CD8-positive, alpha-beta memory T cell (primary cell): ENCODE results near the gene PPP1R2C. TPM values are rescaled to one million over a fixed set of nuclear protein-coding genes. Genes with fewer than 3 reads are reported as not detected.

Source experiments
- CTCF ChIA-PET: fragments of 350-600 bp; sonication (Branson Sonifier 250); formaldehyde crosslinking; loops from one replicate; lab custom pipeline; 2021; ENCODE audit warnings: antibody characterized with exemption; lab: Charles Lee
- POLR2A ChIA-PET: fragments of 350-600 bp; sonication (Branson Sonifier 250); formaldehyde crosslinking; loops from one replicate; lab custom pipeline; 2021; ENCODE audit warnings: antibody characterized with exemption; lab: Charles Lee
- DNase-seq, 5 donors: peaks; one replicate each; pipeline versions ENCODE4 v3.0.0 to v3.0.0-alpha.2; 2020 to 2022; ENCODE audit warnings: mixed read lengths in 1 of 5
- H3K27ac ChIP-seq: one replicate; pipeline ENCODE4 v1.7.0; 2013; ENCODE audit warnings: low read depth, mild to moderate bottlenecking, low read length, moderate library complexity
- H3K27me3 ChIP-seq: 2 replicates; pipeline ENCODE4 v1.7.0; 2013; ENCODE audit warnings: low read length, mild to moderate bottlenecking; ENCODE audit not compliant: insufficient read depth, poor library complexity, severe bottlenecking
- H3K36me3 ChIP-seq: 2 replicates; pipeline ENCODE4 v1.7.0; 2013; ENCODE audit warnings: mild to moderate bottlenecking, low read length, moderate library complexity; ENCODE audit not compliant: insufficient read depth
- H3K4me1 ChIP-seq: 2 replicates; pipeline ENCODE4 v1.7.0; 2013; ENCODE audit warnings: mild to moderate bottlenecking, low read length, moderate library complexity; ENCODE audit not compliant: insufficient read depth
- H3K4me3 ChIP-seq: 2 replicates; pipeline ENCODE4 v1.7.0; 2013; ENCODE audit warnings: mild to moderate bottlenecking, low read length
- H3K9me3 ChIP-seq: 2 replicates; pipeline ENCODE4 v1.7.0; 2013; ENCODE audit warnings: mild to moderate bottlenecking, low read length
- H3K27ac Mint-ChIP-seq, 8 donors: one replicate each; pipeline ENCODE4 v1.8.0; 2020 to 2021; ENCODE audit warnings: mixed read lengths in 8 of 8, mild to moderate bottlenecking in 6 of 8, inconsistent platforms in 3 of 8, moderate library complexity in 3 of 8
- H3K27me3 Mint-ChIP-seq, 2 donors: one replicate each; pipeline ENCODE4 v1.8.0; 2020 to 2021; ENCODE audit warnings: mixed read lengths in 2 of 2, mild to moderate bottlenecking in 1 of 2, moderate library complexity in 1 of 2
- H3K36me3 Mint-ChIP-seq, 3 donors: one replicate each; pipeline ENCODE4 v1.8.0; 2020 to 2021; ENCODE audit warnings: mixed read lengths in 3 of 3, inconsistent platforms in 1 of 3, mild to moderate bottlenecking in 1 of 3
- H3K4me1 Mint-ChIP-seq, 3 donors: one replicate each; pipeline ENCODE4 v1.8.0; 2020 to 2021; ENCODE audit warnings: mixed read lengths in 3 of 3, inconsistent platforms in 1 of 3, mild to moderate bottlenecking in 1 of 3
- H3K4me3 Mint-ChIP-seq, 7 donors: one replicate each; pipeline ENCODE4 v1.8.0; 2020 to 2021; ENCODE audit warnings: mixed read lengths in 7 of 7, mild to moderate bottlenecking in 6 of 7, moderate library complexity in 4 of 7, inconsistent platforms in 2 of 7
- H3K9me3 Mint-ChIP-seq, 5 donors: one replicate each; pipeline ENCODE4 v1.8.0; 2020 to 2022; ENCODE audit warnings: mixed read lengths in 5 of 5, mild to moderate bottlenecking in 3 of 5, moderate library complexity in 2 of 5, inconsistent platforms in 1 of 5
- polyA plus RNA-seq: library from polyadenylated mRNA; unstranded; fragments of 300-500 nt; fragmentation: Illumina TruSeq; gene quantifications from one replicate; pipeline ENCODE4 v1.2.3, GENCODE V29; 2021
- total RNA-seq, 2 experiments: library from RNA; stranded (reverse); gene quantifications; one replicate each; pipeline ENCODE4 v1.2.3, GENCODE V29; 2021

Gene PPP1R2C
- total RNA-seq (not detected), polyA plus RNA-seq (4.4 TPM)

- Histone ChIP-seq H3K27me3 (no peaks in the 10 kb centered on the region), H3K36me3 (no peaks in the 10 kb centered on the region), H3K4me3 (no peak within 1 kb of the TSS), H3K9me3 (no peaks in the 10 kb centered on the region), H3K27ac (no peak within 1 kb of the TSS), H3K4me1 (no peaks in the 10 kb centered on the region)
- H3K36me3 Mint-ChIP-seq = peaks cover 0 to 16% (median 0%) of the 10 kb centered on the region in 3 donors
- ChIA-PET POLR2A (no interaction called here), CTCF (no interaction called here)
- peak within 1 kb of the TSS in 6 of 8 donors; percentile 39 to 90 (median 64) for H3K27ac Mint-ChIP-seq
- peak within 1 kb of the TSS in 4 of 7 donors; percentile 25 to 65 (median 52) for H3K4me3 Mint-ChIP-seq
- peaks cover 0 to 4% of the 10 kb centered on the region in 2 donors for H3K27me3 Mint-ChIP-seq
- H3K4me1 Mint-ChIP-seq = peaks cover 6 to 7% (median 7%) of the 10 kb centered on the region in 3 donors
- DNase-seq = peak in 2 of 5 donors; percentile 48 to 75
- peaks cover 0 to 3% (median 0%) of the 10 kb centered on the region in 5 donors for H3K9me3 Mint-ChIP-seq
Measured at GRCh38 chrX:42778096-42778495, at the start of gene PPP1R2C. TSS of gene PPP1R2C (minus strand) at chrX:42778163. CDS start at chrX:42778079, 84 bp downstream.

- H3K4me1 ChIP-seq = no peaks in the 10 kb centered on the region
Measured at GRCh38 chrX:42825201-42825600, 47.2 kb upstream of the PPP1R2C start.

GRCh38 chrX:42824541-42824940 lies 46.6 kb upstream of the PPP1R2C start:
- Histone ChIP-seq H3K27ac (no peak overlapping the region), H3K4me3 (no peak overlapping the region), H3K9me3 (no peaks in the 10 kb centered on the region), H3K36me3 (no peaks in the 10 kb centered on the region), H3K4me1 (no peaks in the 10 kb centered on the region), H3K27me3 (no peaks in the 10 kb centered on the region)
- DNase-seq = no peak
- ChIA-PET POLR2A (no interaction called here), CTCF (no interaction called here)
- Mint-ChIP-seq H3K9me3 (peaks cover 0 to 2% (median 0%) of the 10 kb centered on the region in 5 donors), H3K4me3 (no peak overlapping the region), H3K27me3 (peaks cover 0 to 1% of the 10 kb centered on the region in 2 donors), H3K36me3 (peaks cover 0 to 6% (median 3%) of the 10 kb centered on the region in 3 donors), H3K4me1 (peaks cover 0 to 3% (median 0%) of the 10 kb centered on the region in 3 donors), H3K27ac (no peak overlapping the region)

More at GRCh38 chrX:42825201-42825600, 47.2 kb upstream of the PPP1R2C start:
- Histone ChIP-seq H3K27me3 (no peaks in the 10 kb centered on the region), H3K27ac (no peak overlapping the region), H3K4me3 (no peak overlapping the region), H3K9me3 (no peaks in the 10 kb centered on the region), H3K36me3 (no peaks in the 10 kb centered on the region)
- Mint-ChIP-seq H3K36me3 (peaks cover 0 to 10% (median 2%) of the 10 kb centered on the region in 3 donors), H3K9me3 (peaks cover 0 to 2% (median 0%) of the 10 kb centered on the region in 5 donors), H3K4me1 (peaks cover 0 to 3% (median 0%) of the 10 kb centered on the region in 3 donors), H3K27me3 (peaks cover 0 to 1% of the 10 kb centered on the region in 2 donors), H3K27ac (no peak overlapping the region), H3K4me3 (no peak overlapping the region)
- DNase-seq = no peak
- CTCF ChIA-PET = no interaction called here
- POLR2A ChIA-PET = no interaction called here

- Mint-ChIP-seq H3K4me3 (no peak overlapping the region), H3K4me1 (peaks cover 0 to 3% (median 0%) of the 10 kb centered on the region in 3 donors), H3K27me3 (peaks cover 0 to 1% of the 10 kb centered on the region in 2 donors), H3K27ac (no peak overlapping the region), H3K9me3 (peaks cover 0 to 6% (median 5%) of the 10 kb centered on the region in 5 donors), H3K36me3 (peaks cover 0 to 3% (median 0%) of the 10 kb centered on the region in 3 donors)
- Histone ChIP-seq H3K4me1 (no peaks in the 10 kb centered on the region), H3K27ac (no peak overlapping the region), H3K27me3 (no peaks in the 10 kb centered on the region), H3K9me3 (no peaks in the 10 kb centered on the region), H3K4me3 (no peak overlapping the region), H3K36me3 (no peaks in the 10 kb centered on the region)
- POLR2A ChIA-PET = no interaction called here
- DNase-seq = no peak
- CTCF ChIA-PET = no interaction called here
Measured at GRCh38 chrX:42823443-42823842, 45.5 kb upstream of the PPP1R2C start.

GRCh38 chrX:42821803-42822443 lies 44.0 kb upstream of the PPP1R2C start:
- Mint-ChIP-seq H3K27me3 (peaks cover 0 to 1% of the 10 kb centered on the region in 2 donors), H3K36me3 (peaks cover 0 to 2% (median 0%) of the 10 kb centered on the region in 3 donors), H3K27ac (no peak overlapping the region), H3K4me1 (peaks cover 0 to 3% (median 0%) of the 10 kb centered on the region in 3 donors), H3K4me3 (no peak overlapping the region), H3K9me3 (peaks cover 0 to 6% (median 5%) of the 10 kb centered on the region in 5 donors)
- Histone ChIP-seq H3K4me1 (no peaks in the 10 kb centered on the region), H3K4me3 (no peak overlapping the region), H3K27me3 (no peaks in the 10 kb centered on the region), H3K27ac (no peak overlapping the region), H3K9me3 (no peaks in the 10 kb centered on the region), H3K36me3 (no peaks in the 10 kb centered on the region)
- POLR2A ChIA-PET = no interaction called here
- CTCF ChIA-PET = no interaction called here
- no peak for DNase-seq

GRCh38 chrX:42818151-42818921 lies 40.4 kb upstream of the PPP1R2C start:
- POLR2A ChIA-PET = no interaction called here
- CTCF ChIA-PET = no interaction called here
- no peak for DNase-seq
- Histone ChIP-seq H3K36me3 (no peaks in the 10 kb centered on the region), H3K9me3 (no peaks in the 10 kb centered on the region), H3K27ac (no peak overlapping the region), H3K27me3 (no peaks in the 10 kb centered on the region), H3K4me3 (no peak overlapping the region), H3K4me1 (no peaks in the 10 kb centered on the region)
- Mint-ChIP-seq H3K9me3 (peaks cover 9 to 25% (median 19%) of the 10 kb centered on the region in 5 donors), H3K4me1 (peaks cover 0 to 3% (median 0%) of the 10 kb centered on the region in 3 donors), H3K4me3 (no peak overlapping the region), H3K27ac (no peak overlapping the region), H3K27me3 (peaks cover 0 to 1% of the 10 kb centered on the region in 2 donors), H3K36me3 (peaks cover 3 to 21% (median 6%) of the 10 kb centered on the region in 3 donors)

- CTCF ChIA-PET = no interaction called here
- H3K4me3 Mint-ChIP-seq = no peak overlapping the region
- Histone ChIP-seq H3K27ac (no peak overlapping the region), H3K4me1 (no peaks in the 10 kb centered on the region), H3K4me3 (no peak overlapping the region), H3K36me3 (no peaks in the 10 kb centered on the region), H3K27me3 (no peaks in the 10 kb centered on the region), H3K9me3 (no peaks in the 10 kb centered on the region)
- H3K36me3 Mint-ChIP-seq = peaks cover 1 to 25% (median 2%) of the 10 kb centered on the region in 3 donors
- DNase-seq = no peak
- POLR2A ChIA-PET = no interaction called here
- H3K9me3 Mint-ChIP-seq = peaks cover 4 to 12% (median 6%) of the 10 kb centered on the region in 5 donors
- peaks cover 0 to under 1% (median 0%) of the 10 kb centered on the region in 3 donors for H3K4me1 Mint-ChIP-seq
- no peak overlapping the region for H3K27ac Mint-ChIP-seq
- no peaks in the 10 kb centered on the region for H3K27me3 Mint-ChIP-seq
Measured at GRCh38 chrX:42809569-42809968, 31.6 kb upstream of the PPP1R2C start.

- H3K36me3 ChIP-seq = no peaks in the 10 kb centered on the region
- ChIA-PET POLR2A (no interaction called here), CTCF (no interaction called here)
- H3K4me1 ChIP-seq = no peaks in the 10 kb centered on the region
- no peak overlapping the region for H3K27ac ChIP-seq
- H3K27ac Mint-ChIP-seq = no peak overlapping the region
- no peak overlapping the region for H3K4me3 ChIP-seq
- no peak overlapping the region for H3K4me3 Mint-ChIP-seq
- H3K27me3 ChIP-seq = no peaks in the 10 kb centered on the region
- peaks cover 0 to 9% (median 0%) of the 10 kb centered on the region in 3 donors for H3K36me3 Mint-ChIP-seq
- peaks cover 0 to 4% (median 0%) of the 10 kb centered on the region in 5 donors for H3K9me3 Mint-ChIP-seq
- DNase-seq = no peak
- H3K4me1 Mint-ChIP-seq = peaks cover 0 to 4% (median 0%) of the 10 kb centered on the region in 3 donors
- no peaks in the 10 kb centered on the region for H3K27me3 Mint-ChIP-seq
- H3K9me3 ChIP-seq = no peaks in the 10 kb centered on the region
Measured at GRCh38 chrX:42807393-42807792, 29.4 kb upstream of the PPP1R2C start.
